HG02798 (cell line): Measurements from ENCODE around the gene CLSTN1.
A peak's percentile ranks its signal among the peaks of the same experiment; 100 is the strongest.
"Not testable (repeated sequence)": the region's sequence is repeated elsewhere in the genome, so short reads cannot be mapped to it uniquely, and the experiment has no call there.

Experiments used
- ATAC-seq: cut with Tn5 transposase; IDR thresholded peaks from one replicate; pipeline ENCODE4 v1.9.1; 2021; ENCODE audit warnings: mild to moderate bottlenecking; ENCODE audit not compliant: unreplicated experiment, poor library complexity

The CLSTN1 gene

GRCh38 chr1:9833632-9834031 is 9.9 kb upstream of the CLSTN1 start:
- no peak for ATAC-seq

GRCh38 chr1:9827558-9828185 is 3.9 kb upstream of the CLSTN1 start:
- no peak for ATAC-seq

- no peak for ATAC-seq
These were observed 2.9 kb upstream of the CLSTN1 start for GRCh38 chr1:9826616-9827015.

- ATAC-seq = no peak
These were observed 2.3 kb upstream of the CLSTN1 start for GRCh38 chr1:9826087-9826486.

GRCh38 chr1:9825093-9826074 is 1.6 kb upstream of the CLSTN1 start:
- no peak for ATAC-seq

GRCh38 chr1:9824702-9825089 is 931 bp upstream of the CLSTN1 start:
- no peak for ATAC-seq

GRCh38 chr1:9823693-9823942 is 147 bp downstream of the CLSTN1 start:
- peak; percentile 22 for ATAC-seq

- ATAC-seq = no peak
These were observed 670 bp downstream of the CLSTN1 start for GRCh38 chr1:9822897-9823692.

GRCh38 chr1:9822490-9822889 is 1.3 kb downstream of the CLSTN1 start:
- no peak for ATAC-seq

GRCh38 chr1:9821710-9822109 is 2.1 kb downstream of the CLSTN1 start:
- ATAC-seq = no peak

- no peak for ATAC-seq
These were observed 3.2 kb downstream of the CLSTN1 start for GRCh38 chr1:9820521-9820920.

GRCh38 chr1:9817734-9818133 is 6.0 kb downstream of the CLSTN1 start:
- no peak for ATAC-seq

- ATAC-seq = no peak
These were observed 7.6 kb downstream of the CLSTN1 start for GRCh38 chr1:9816199-9816598.

GRCh38 chr1:9815150-9815549 is 8.6 kb downstream of the CLSTN1 start:
- no peak for ATAC-seq

- ATAC-seq = no peak
These were observed 9.1 kb downstream of the CLSTN1 start for GRCh38 chr1:9814619-9815018.

- no peak for ATAC-seq
These were observed 12.4 kb downstream of the CLSTN1 start for GRCh38 chr1:9811239-9811966.

GRCh38 chr1:9809100-9809510 is 14.7 kb downstream of the CLSTN1 start:
- no peak for ATAC-seq

GRCh38 chr1:9808459-9808858 is 15.3 kb downstream of the CLSTN1 start:
- ATAC-seq = no peak

- ATAC-seq = no peak
These were observed 16.2 kb downstream of the CLSTN1 start for GRCh38 chr1:9807541-9807940.

GRCh38 chr1:9805972-9806371 is 17.8 kb downstream of the CLSTN1 start:
- not testable (repeated sequence) for ATAC-seq
